GM18870 (cell line): ENCODE results near the gene PLPPR1.
"Not testable (repeated sequence)": the region's sequence is repeated elsewhere in the genome, so short reads cannot be mapped to it uniquely, and the experiment has no call there.

ENCODE experiments used
- ATAC-seq: cut with Tn5 transposase; IDR thresholded peaks from one replicate; pipeline ENCODE4 v1.9.1; 2021; ENCODE audit warnings: moderate library complexity; ENCODE audit not compliant: unreplicated experiment

PLPPR1 gene

GRCh38 chr9:101271102-101271501, 242.6 kb downstream of the PLPPR1 start:
- ATAC-seq: no peak

- ATAC-seq: no peak
Measured at GRCh38 chr9:101274971-101275768, 246.6 kb downstream of the PLPPR1 start.

GRCh38 chr9:101275769-101276250, 247.3 kb downstream of the PLPPR1 start:
- ATAC-seq: no peak

- not testable (repeated sequence) for ATAC-seq
Measured at GRCh38 chr9:101291043-101291442, 262.5 kb downstream of the PLPPR1 start.

- no peak for ATAC-seq
Measured at GRCh38 chr9:101299901-101300300, 271.4 kb downstream of the PLPPR1 start.

GRCh38 chr9:101307051-101307450, 278.5 kb downstream of the PLPPR1 start:
- no peak for ATAC-seq

- ATAC-seq: no peak
Measured at GRCh38 chr9:101307524-101308213, 279.1 kb downstream of the PLPPR1 start.

GRCh38 chr9:101309139-101309538, 280.6 kb downstream of the PLPPR1 start:
- no peak for ATAC-seq

- ATAC-seq: no peak
Measured at GRCh38 chr9:101311191-101311590, 282.7 kb downstream of the PLPPR1 start.

GRCh38 chr9:101311758-101312420, 283.4 kb downstream of the PLPPR1 start:
- peak; percentile 93 for ATAC-seq

GRCh38 chr9:101312661-101313060, 284.1 kb downstream of the PLPPR1 start:
- no peak for ATAC-seq

GRCh38 chr9:101315112-101315450, 286.6 kb downstream of the PLPPR1 start:
- no peak for ATAC-seq

- ATAC-seq: no peak
Measured at GRCh38 chr9:101317735-101318134, 289.2 kb downstream of the PLPPR1 start.

GRCh38 chr9:101323129-101323528, 294.6 kb downstream of the PLPPR1 start:
- ATAC-seq: no peak

- no peak for ATAC-seq
Measured at GRCh38 chr9:101324245-101324804, 295.8 kb downstream of the PLPPR1 start.

- ATAC-seq: no peak
Measured at GRCh38 chr9:101325053-101325452, 296.5 kb downstream of the PLPPR1 start.

- ATAC-seq: no peak
Measured at GRCh38 chr9:101326035-101326434, 297.5 kb downstream of the PLPPR1 start.

- ATAC-seq: no peak
Measured at GRCh38 chr9:101326501-101326900, 298.0 kb downstream of the PLPPR1 start.

- not testable (repeated sequence) for ATAC-seq
Measured at GRCh38 chr9:101327422-101327909, 298.9 kb downstream of the PLPPR1 start.

GRCh38 chr9:101332362-101332761, 303.8 kb downstream of the PLPPR1 start:
- no peak for ATAC-seq

GRCh38 chr9:101333490-101333889, 305.0 kb downstream of the PLPPR1 start:
- no peak for ATAC-seq
